NCI-H1048 (cell line): Measurements from ENCODE around the gene SEC24D.
A peak's percentile ranks its signal among the peaks of the same experiment; 100 is the strongest.
"Not testable (repeated sequence)": the region's sequence is repeated elsewhere in the genome, so short reads cannot be mapped to it uniquely, and the experiment has no call there.

Experiments used
- DNase-seq: peaks from one replicate; lab custom pipeline; 2025; lab: John Stamatoyannopoulos, UW

The SEC24D gene

GRCh38 chr4:118835571-118836300 is at the start of gene SEC24D:
SEC24D (minus strand) TSS chr4:118836126; CDS start chr4:118833696, 2,430 bp downstream.
- peak; percentile 31 for DNase-seq

- no peak for DNase-seq
Measured at GRCh38 chr4:118884716-118885115, 48.8 kb upstream of the SEC24D start.

- DNase-seq: no peak
Measured at GRCh38 chr4:118883861-118884260, 47.9 kb upstream of the SEC24D start.

GRCh38 chr4:118881512-118882146 is 45.7 kb upstream of the SEC24D start:
- no peak for DNase-seq

- DNase-seq: no peak
Measured at GRCh38 chr4:118879409-118879808, 43.5 kb upstream of the SEC24D start.

- DNase-seq: not testable (repeated sequence)
Measured at GRCh38 chr4:118878507-118878906, 42.6 kb upstream of the SEC24D start.

GRCh38 chr4:118877797-118878196 is 41.9 kb upstream of the SEC24D start:
- no peak for DNase-seq

- DNase-seq: no peak
Measured at GRCh38 chr4:118872181-118872580, 36.3 kb upstream of the SEC24D start.

GRCh38 chr4:118869808-118870342 is 33.9 kb upstream of the SEC24D start:
- no peak for DNase-seq

- no peak for DNase-seq
Measured at GRCh38 chr4:118867311-118868067, 31.6 kb upstream of the SEC24D start.

GRCh38 chr4:118866442-118866841 is 30.5 kb upstream of the SEC24D start:
- no peak for DNase-seq

GRCh38 chr4:118865091-118865708 is 29.3 kb upstream of the SEC24D start:
- DNase-seq: no peak

- DNase-seq: no peak
Measured at GRCh38 chr4:118858779-118859178, 22.9 kb upstream of the SEC24D start.

GRCh38 chr4:118857760-118858159 is 21.8 kb upstream of the SEC24D start:
- no peak for DNase-seq

- no peak for DNase-seq
Measured at GRCh38 chr4:118850488-118851173, 14.7 kb upstream of the SEC24D start.

- DNase-seq: no peak
Measured at GRCh38 chr4:118849867-118850487, 14.1 kb upstream of the SEC24D start.

GRCh38 chr4:118848901-118849300 is 13.0 kb upstream of the SEC24D start:
- no peak for DNase-seq

- DNase-seq: no peak
Measured at GRCh38 chr4:118848242-118848641, 12.3 kb upstream of the SEC24D start.

- DNase-seq: no peak
Measured at GRCh38 chr4:118846979-118847378, 11.1 kb upstream of the SEC24D start.

- DNase-seq: no peak
Measured at GRCh38 chr4:118845552-118846050, 9.7 kb upstream of the SEC24D start.

- DNase-seq: no peak
Measured at GRCh38 chr4:118843237-118843636, 7.3 kb upstream of the SEC24D start.
